HEK293 (cell line): ENCODE results near the gene SLC2A4RG.

Experiments
- SP2 ChIP-seq: fragments of 450-650 bp; formaldehyde crosslinking; IDR thresholded peaks from 2 replicates; pipeline ENCODE4 v1.5.1; 2016; ENCODE audit warnings: missing biosample characterization, missing genetic modification characterization
- ZNF785 ChIP-seq: fragments of 450-650 bp; formaldehyde crosslinking; IDR thresholded peaks from 2 replicates; pipeline ENCODE4 v1.5.1; 2016; ENCODE audit warnings: missing biosample characterization, missing genetic modification characterization

DNA sequence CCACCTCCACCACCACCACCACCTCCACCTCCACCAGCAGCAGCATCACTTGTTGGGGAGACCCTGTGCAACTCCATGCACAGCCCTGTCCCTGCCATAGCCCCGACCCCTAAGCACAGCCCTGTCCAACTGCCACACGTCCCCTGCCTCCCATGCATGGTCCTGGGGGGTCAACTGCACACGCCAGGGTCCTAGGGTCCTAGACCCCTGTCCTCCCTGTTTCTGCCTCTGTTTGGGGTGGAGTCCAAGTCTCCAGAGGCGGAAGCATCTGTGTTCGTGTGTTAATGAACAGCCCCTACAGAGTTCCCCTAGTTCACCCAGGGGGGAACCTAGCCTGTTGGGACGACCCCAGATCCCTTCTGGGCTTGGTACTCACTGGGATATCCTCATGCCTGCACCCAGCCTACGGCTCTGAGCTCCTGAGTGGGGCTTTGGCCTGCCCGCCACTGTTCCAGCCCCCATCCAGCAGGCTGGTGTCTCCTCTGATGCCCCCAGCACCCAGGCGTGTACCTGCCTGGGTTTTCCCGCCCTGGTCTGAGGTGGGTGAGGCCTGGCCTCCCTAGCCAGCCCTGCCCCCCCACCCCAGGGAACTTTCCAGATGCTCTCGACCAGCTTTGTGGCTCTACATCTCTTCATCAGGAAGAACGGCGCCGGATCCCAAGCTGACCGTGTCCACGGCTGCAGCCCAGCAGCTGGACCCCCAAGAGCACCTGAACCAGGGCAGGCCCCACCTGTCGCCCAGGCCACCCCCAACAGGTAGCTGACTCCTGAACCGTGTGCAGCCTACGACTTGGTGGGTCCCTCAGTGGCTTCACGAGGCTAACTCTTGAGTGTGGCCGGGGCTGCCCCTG lies 45.6 kb upstream of the SLC2A4RG start:
- no peak for TF ChIP-seq ZNF785 (tag by site-specific recombination)
- no peak for TF ChIP-seq SP2 (tag by site-specific recombination)
